GM18873 (cell line): Measurements from ENCODE around the gene NEU3.
A peak's percentile ranks its signal among the peaks of the same experiment; 100 is the strongest.
"Not testable (repeated sequence)": the region's sequence is repeated elsewhere in the genome, so short reads cannot be mapped to it uniquely, and the experiment has no call there.

Experiments
- ATAC-seq: cut with Tn5 transposase; IDR thresholded peaks from one replicate; pipeline ENCODE4 v1.9.1; 2021; ENCODE audit warnings: mild to moderate bottlenecking, moderate library complexity, moderate number of reproducible peaks; ENCODE audit not compliant: unreplicated experiment, low FRiP score

Gene NEU3, protein sequence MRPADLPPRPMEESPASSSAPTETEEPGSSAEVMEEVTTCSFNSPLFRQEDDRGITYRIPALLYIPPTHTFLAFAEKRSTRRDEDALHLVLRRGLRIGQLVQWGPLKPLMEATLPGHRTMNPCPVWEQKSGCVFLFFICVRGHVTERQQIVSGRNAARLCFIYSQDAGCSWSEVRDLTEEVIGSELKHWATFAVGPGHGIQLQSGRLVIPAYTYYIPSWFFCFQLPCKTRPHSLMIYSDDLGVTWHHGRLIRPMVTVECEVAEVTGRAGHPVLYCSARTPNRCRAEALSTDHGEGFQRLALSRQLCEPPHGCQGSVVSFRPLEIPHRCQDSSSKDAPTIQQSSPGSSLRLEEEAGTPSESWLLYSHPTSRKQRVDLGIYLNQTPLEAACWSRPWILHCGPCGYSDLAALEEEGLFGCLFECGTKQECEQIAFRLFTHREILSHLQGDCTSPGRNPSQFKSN

DNA sequence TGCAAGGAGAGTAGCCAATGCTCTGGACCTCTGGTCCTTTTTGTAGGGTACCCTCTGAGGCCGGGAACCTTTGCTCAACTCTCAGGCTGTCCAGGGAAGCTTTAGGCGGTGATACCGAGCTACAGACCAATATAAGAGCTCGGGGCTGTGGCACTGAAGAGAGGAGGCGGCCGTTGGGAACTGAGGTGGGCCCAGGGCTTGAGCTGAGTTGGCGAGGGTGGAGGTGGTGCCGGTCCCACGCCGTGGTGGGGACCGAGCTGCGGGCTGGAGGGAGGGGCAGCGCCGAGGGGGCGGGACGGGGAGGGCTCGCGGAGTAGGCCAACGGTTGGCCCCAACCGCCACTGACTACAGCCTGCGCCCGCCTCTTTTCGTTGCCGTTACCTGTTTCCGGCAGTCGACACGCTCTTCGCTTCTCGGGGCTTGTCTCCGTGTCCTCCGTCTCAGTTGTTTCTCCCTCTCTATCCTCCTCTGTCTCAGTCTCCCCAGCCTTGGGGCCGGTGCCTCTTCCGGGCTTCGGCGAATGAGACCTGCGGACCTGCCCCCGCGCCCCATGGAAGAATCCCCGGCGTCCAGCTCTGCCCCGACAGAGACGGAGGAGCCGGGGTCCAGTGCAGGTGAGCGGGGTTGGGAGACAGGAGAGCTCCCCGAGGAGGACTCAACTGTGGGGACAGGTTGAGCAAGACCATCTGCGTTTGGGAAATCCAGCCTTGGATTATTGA is at the start of gene NEU3:
Gene NEU3, plus strand, starts transcription at position 393 of the 719 bp plus-strand sequence. Its CDS starts 128 bp downstream, at position 521.
- peak; percentile 78 for ATAC-seq

DNA sequence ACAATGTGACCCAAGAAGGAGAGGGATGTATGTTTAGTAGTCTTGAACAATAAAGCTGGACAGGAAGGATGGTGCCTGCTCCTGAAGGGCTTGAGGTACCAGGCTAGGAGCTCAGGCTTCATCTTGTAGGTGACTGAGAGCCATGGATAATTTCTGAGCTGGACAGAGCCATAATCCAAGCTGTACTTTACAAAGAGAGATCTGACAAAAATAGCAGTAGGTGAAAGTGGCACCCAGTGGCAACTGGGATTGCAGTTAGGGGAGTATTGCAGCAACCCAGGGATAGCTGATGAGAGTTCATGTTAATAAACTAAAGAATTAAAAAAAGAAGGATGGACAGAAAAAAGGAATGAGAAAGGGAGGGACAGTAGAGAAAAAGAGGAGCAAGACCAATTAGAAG is 47.2 kb upstream of the NEU3 start:
- no peak for ATAC-seq

- ATAC-seq, result no peak
Measured at GRCh38 chr11:74942073-74942759, 46.5 kb upstream of the NEU3 start.

GRCh38 chr11:74948546-74948897 is 40.2 kb upstream of the NEU3 start:
- ATAC-seq, result peak; percentile 3

- peak; percentile 88 for ATAC-seq
Measured at GRCh38 chr11:74948898-74949752, 39.6 kb upstream of the NEU3 start, which contains the start of the genes SPCS2 and XRRA1. Gene SPCS2 (plus strand): TSS chr11:74949266. CDS start chr11:74949286, 20 bp downstream. Gene XRRA1 (minus strand): TSS chr11:74949091. CDS start chr11:74940878, 8,213 bp downstream.

- ATAC-seq, result no peak
Measured at GRCh38 chr11:74949753-74950137, 39.0 kb upstream of the NEU3 start.

- no peak for ATAC-seq
Measured at GRCh38 chr11:74950374-74950969, 38.3 kb upstream of the NEU3 start.

GRCh38 chr11:74951226-74951625 is 37.5 kb upstream of the NEU3 start:
- no peak for ATAC-seq

DNA sequence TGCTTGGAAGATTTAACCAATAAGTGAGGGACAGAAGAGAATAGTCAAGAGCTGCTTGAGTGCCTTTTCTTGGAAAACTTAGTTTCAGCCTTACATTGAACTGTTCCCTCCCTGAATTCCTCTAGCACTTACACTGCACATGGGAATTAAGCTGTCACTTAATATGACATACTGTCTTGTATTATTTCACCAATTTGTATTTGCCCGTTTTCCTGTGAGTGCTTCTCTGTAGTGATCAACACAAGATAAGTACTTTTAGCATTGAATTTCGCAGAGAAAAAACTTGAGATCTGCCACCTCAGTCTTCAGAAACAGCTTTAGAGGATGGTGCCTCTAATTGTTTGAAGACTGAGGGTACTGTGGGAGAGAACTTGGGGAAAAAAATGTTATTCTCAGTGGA is 36.0 kb upstream of the NEU3 start:
- ATAC-seq, result no peak

DNA sequence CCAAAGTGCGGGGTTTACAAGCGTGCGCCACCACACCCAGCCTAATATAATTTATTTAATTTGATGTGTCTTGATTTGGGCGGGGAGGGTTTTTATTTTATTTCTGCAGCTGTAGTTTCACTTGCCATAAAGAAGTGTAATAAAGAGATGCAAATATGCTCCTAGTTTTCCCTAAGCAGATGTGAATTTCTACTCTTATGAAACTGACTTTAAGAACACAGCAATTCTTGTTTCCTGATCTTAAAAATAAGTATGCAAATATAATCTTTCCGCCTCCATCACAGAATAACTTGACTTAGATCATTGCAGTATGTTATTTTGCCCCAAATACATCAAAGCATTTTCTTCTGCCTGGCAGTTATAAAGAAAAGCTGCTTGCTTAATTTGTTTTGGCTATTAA is 35.3 kb upstream of the NEU3 start:
- no peak for ATAC-seq

DNA sequence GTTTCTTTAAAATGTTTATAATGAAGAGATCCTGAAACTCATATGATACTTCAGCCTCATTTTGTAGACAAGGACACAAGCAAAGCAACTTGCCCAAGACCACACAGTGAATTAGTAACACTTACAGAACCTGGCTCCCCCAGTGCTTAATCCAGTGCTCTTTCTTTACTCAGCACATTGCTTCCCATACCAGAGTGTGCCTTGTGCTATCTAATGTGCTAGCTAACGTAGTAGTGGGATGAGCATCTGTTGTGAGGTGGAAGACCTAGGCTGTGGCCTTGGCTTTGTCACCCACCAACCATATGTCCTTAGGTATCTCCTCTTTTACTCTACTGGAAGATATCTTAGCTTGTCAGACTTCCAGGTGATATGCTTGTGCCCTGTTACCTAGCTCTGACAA is 34.5 kb upstream of the NEU3 start:
- no peak for ATAC-seq

DNA sequence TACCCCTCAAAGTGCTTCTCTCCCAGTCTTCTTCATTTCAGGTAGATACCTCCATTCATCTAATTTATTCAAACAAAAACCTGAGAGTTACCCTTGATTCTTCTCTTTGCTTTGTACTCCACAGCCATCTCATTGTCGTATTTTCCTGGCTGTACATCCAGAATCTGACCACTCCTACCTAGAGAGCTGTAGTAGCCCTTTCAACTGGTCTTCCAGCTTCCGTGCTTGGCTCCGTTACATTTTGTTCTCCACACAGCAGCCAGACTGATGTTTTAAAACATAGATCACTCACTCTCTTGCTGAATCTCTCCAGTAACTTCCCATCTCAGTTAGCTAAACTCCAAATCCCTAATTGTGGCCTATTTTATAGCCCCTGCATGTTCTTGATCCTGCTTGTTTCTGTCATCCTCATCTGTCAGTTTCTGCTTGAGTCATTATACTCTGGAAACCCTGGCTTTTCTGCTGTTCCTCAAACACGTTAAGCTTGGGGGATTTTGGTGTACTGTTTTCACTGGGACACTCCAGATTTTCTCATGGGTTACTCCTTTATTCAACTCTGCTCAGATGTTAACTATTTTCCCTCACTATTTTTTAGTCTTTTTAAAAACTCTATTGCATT is 32.2 kb upstream of the NEU3 start:
- ATAC-seq, result no peak

- ATAC-seq, result no peak
Measured at GRCh38 chr11:74957937-74958629, 30.6 kb upstream of the NEU3 start.

DNA sequence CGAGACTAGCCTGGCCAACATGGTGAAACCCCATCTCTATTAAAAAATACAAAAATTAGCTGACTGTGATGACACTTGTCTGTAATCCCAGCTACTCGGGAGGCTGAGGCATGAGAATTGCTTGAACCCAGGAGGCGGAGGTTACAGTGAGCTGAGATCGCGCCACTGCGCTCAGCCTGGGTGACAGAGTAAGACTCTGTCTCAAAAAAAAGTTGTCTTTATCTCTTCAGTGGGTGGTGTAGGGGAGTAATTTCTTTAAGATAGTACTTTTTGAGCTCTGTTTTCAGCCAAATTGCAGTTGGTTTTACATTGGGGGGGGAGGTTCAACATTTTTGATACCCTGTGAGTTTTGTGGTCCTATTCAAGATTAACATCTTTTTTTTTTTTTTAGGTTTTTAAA is 28.6 kb upstream of the NEU3 start:
- ATAC-seq, result not testable (repeated sequence)

- ATAC-seq, result no peak
Measured at GRCh38 chr11:74966651-74967050, 22.1 kb upstream of the NEU3 start.

DNA sequence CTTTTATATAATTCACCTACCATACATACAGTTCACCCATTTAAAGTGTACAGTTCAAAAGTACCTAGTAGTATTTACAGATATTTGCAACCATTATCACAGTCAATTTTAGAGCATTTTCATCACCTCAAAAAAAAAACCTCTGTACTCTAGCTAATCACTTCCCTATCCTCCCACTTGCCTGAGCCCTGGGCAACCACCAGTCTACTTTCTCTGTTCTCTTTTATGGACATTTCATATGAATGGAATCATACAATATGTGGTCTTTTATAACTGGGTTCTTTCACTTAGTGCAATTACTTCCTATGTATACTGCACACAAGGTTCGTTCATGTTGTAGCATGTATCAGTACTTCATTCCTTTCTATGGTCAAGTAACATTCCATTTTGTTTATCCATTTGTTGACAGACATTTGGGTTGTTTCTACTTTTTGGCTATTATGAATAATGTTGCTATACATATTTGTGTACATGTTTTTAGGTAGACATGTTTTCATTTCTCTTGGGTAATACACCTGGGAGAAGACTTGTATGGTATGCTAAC is 17.8 kb upstream of the NEU3 start:
- ATAC-seq, result no peak

- no peak for ATAC-seq
Measured at GRCh38 chr11:74971424-74971823, 17.3 kb upstream of the NEU3 start.

DNA sequence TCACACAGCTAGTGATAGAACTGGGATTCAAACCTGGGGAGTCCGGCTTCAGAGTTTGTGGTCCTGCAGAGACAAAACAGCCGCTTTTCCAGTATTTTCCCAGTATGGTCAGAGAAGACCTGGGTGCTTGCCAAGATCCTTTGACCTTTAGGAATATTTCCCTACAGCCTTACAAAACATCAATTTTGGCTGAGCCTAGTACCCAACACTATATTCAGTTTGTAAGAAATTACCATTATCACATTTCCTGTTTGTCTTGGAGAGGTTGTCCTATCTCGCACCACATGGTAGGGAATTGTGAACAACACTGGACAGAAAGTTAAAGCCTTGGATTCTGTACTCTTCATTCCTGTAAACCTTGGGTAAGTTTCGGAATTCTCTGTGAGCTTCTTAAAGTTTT is 10.7 kb upstream of the NEU3 start:
- ATAC-seq, result no peak
